ENCODE data around the gene NIM1K.
A peak's percentile ranks its signal among the peaks of the same experiment; 100 is the strongest.
"Not testable (repeated sequence)": the region's sequence is repeated elsewhere in the genome, so short reads cannot be mapped to it uniquely, and the experiment has no call there.

Gene NIM1K

DNA sequence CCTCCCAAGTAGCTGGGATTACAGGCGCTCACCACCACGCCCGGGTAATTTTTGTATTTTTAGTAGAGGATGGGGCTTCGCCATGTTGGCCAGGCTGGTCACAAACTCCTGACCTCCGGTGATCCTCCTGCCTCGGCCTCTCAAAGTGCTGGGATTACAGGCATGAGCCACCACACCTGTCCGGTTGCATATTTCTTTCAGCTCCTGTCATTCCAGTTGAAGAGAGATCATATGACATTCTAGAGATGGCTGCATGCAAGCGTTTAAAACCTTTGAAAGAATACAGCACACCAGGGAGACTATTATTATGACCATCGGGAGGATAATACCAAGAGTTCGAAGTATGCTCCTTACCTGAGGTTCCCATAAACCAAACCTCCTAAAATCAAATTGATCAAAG lies 9.6 kb upstream of the NIM1K start:
- no peak overlapping the region for H3K4me3 ChIP-seq (replicated peaks; ENCODE audit: low read depth, low read length)
- TF ChIP-seq CTCF (IDR thresholded peaks at IDR 0.05; ENCODE audit: low read depth, low read length, missing control alignments) = no peak
- no peak for DNase-seq (ENCODE audit: extremely low read depth, low read depth)

DNA sequence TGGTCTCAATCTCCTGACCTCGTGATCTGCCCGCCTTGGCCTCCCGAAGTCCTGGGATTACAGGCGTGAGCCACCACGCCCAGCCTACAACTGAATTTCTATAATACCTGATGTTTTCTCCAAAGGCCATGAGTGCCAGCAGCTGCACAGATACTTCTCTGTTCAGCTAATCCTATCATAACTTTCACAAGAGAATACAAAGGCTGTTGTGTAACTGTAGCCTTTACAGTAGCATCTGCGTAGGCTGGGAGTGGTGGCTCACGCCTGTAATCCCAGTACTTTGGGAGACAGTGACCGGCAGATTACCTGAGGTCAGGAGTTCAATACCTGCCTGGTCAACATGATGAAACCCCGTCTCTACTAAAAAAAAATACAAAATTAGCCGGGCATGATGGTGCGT lies 8.9 kb upstream of the NIM1K start:
- not testable (repeated sequence) for H3K4me3 ChIP-seq (replicated peaks; ENCODE audit: low read depth, low read length); DNase-seq (ENCODE audit: extremely low read depth, low read depth)

GRCh38 chr5:43190755-43191603 lies 1.0 kb upstream of the NIM1K start:
- no peak overlapping the region; the same call in 1 of the 2 replicates for H3K4me3 ChIP-seq (replicated peaks; ENCODE audit: low read depth, low read length)
- DNase-seq (ENCODE audit: extremely low read depth, low read depth) = no peak
- TF ChIP-seq CTCF (IDR thresholded peaks at IDR 0.05; ENCODE audit: low read depth, low read length, missing control alignments) = no peak

GRCh38 chr5:43192558-43193180 lies 644 bp downstream of the NIM1K start:
- TF ChIP-seq CTCF (IDR thresholded peaks at IDR 0.05; ENCODE audit: low read depth, low read length, missing control alignments) = no peak
- peak overlapping the region; percentile 57 for H3K4me3 ChIP-seq (replicated peaks; ENCODE audit: low read depth, low read length)
- no peak for DNase-seq (ENCODE audit: extremely low read depth, low read depth)

GRCh38 chr5:43193181-43193893 lies 1.3 kb downstream of the NIM1K start:
- H3K4me3 ChIP-seq (replicated peaks; ENCODE audit: low read depth, low read length) = peak overlapping the region; percentile 57
- no peak for TF ChIP-seq CTCF (IDR thresholded peaks at IDR 0.05; ENCODE audit: low read depth, low read length, missing control alignments)

DNA sequence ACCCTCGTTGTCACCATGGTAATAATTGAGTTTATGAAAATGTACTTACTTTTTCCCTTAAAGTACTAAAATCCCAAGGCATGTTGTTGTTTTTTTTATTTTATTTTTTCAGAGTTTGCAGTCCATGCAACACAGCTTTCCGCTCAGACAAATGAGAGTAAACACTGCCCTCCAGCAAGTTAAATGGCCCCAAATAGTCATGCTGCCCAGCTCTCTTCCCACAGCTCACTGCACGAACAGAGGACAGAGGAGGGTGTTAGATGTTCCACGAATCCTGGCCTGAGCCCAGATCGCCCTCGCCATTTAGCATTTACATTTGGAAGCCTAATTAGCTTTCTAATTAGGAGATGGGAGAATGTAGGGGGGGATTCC lies 1.9 kb downstream of the NIM1K start:
- TF ChIP-seq CTCF (IDR thresholded peaks at IDR 0.05; ENCODE audit: low read depth, low read length, missing control alignments) = no peak
- no peak for DNase-seq (ENCODE audit: extremely low read depth, low read depth)
- H3K4me3 ChIP-seq (replicated peaks; ENCODE audit: low read depth, low read length) = peak overlapping the region; percentile 57

More at GRCh38 chr5:43193181-43193893, 1.3 kb downstream of the NIM1K start:
- DNase-seq (ENCODE audit: extremely low read depth, low read depth) = peak; percentile 77

GRCh38 chr5:43195670-43196265 lies 3.7 kb downstream of the NIM1K start:
- H3K4me3 ChIP-seq (replicated peaks; ENCODE audit: low read depth, low read length) = no peak overlapping the region
- no peak for TF ChIP-seq CTCF (IDR thresholded peaks at IDR 0.05; ENCODE audit: low read depth, low read length, missing control alignments)
- no peak for DNase-seq (ENCODE audit: extremely low read depth, low read depth)

All from HFF-Myc (cell line).